ENCODE measurements around the gene POLN.

The POLN gene

GRCh38 chr4:2116687-2117400 lies 125.1 kb downstream of the POLN start:
- DNase-seq (ENCODE audit: low read depth, low spot score) = no peak

- DNase-seq (ENCODE audit: low read depth, low spot score) = no peak
These were observed 136.4 kb downstream of the POLN start for GRCh38 chr4:2105559-2105958.

GRCh38 chr4:2104556-2105345 lies 137.2 kb downstream of the POLN start:
- no peak for DNase-seq (ENCODE audit: low read depth, low spot score)

GRCh38 chr4:2103843-2104547 lies 137.9 kb downstream of the POLN start:
- no peak for DNase-seq (ENCODE audit: low read depth, low spot score)

- no peak for DNase-seq (ENCODE audit: low read depth, low spot score)
These were observed 138.6 kb downstream of the POLN start for GRCh38 chr4:2103127-2103842.

- DNase-seq (ENCODE audit: low read depth, low spot score) = no peak
These were observed 139.7 kb downstream of the POLN start for GRCh38 chr4:2102045-2102883.

GRCh38 chr4:2101346-2102044 lies 140.4 kb downstream of the POLN start:
- DNase-seq (ENCODE audit: low read depth, low spot score) = no peak

- no peak for DNase-seq (ENCODE audit: low read depth, low spot score)
These were observed 145.8 kb downstream of the POLN start for GRCh38 chr4:2096073-2096609.

GRCh38 chr4:2095236-2096072 lies 146.5 kb downstream of the POLN start:
- no peak for DNase-seq (ENCODE audit: low read depth, low spot score)

GRCh38 chr4:2094545-2094944 lies 147.4 kb downstream of the POLN start:
- DNase-seq (ENCODE audit: low read depth, low spot score) = no peak

- no peak for DNase-seq (ENCODE audit: low read depth, low spot score)
These were observed 148.7 kb downstream of the POLN start for GRCh38 chr4:2093265-2093664.

- no peak for DNase-seq (ENCODE audit: low read depth, low spot score)
These were observed 149.3 kb downstream of the POLN start for GRCh38 chr4:2092669-2093053.

GRCh38 chr4:2091990-2092668 lies 149.8 kb downstream of the POLN start:
- DNase-seq (ENCODE audit: low read depth, low spot score) = no peak

- DNase-seq (ENCODE audit: low read depth, low spot score) = no peak
These were observed 151.3 kb downstream of the POLN start for GRCh38 chr4:2090642-2091041.

- DNase-seq (ENCODE audit: low read depth, low spot score) = no peak
These were observed 152.7 kb downstream of the POLN start for GRCh38 chr4:2089222-2089621.

- no peak for DNase-seq (ENCODE audit: low read depth, low spot score)
These were observed 154.8 kb downstream of the POLN start for GRCh38 chr4:2087170-2087569.

GRCh38 chr4:2085496-2085901 lies 156.4 kb downstream of the POLN start:
- no peak for DNase-seq (ENCODE audit: low read depth, low spot score)

GRCh38 chr4:2084316-2084715 lies 157.6 kb downstream of the POLN start:
- DNase-seq (ENCODE audit: low read depth, low spot score) = no peak

GRCh38 chr4:2083826-2084160 lies 158.1 kb downstream of the POLN start:
- no peak for DNase-seq (ENCODE audit: low read depth, low spot score)

Measured in iPS DF 19.7 (cell line).